GM23248 (cell line): ENCODE measurements around the gene PARP9. TPM values are rescaled to one million over a fixed set of nuclear protein-coding genes. Genes with fewer than 3 reads are reported as not detected.

ENCODE experiments used
- DNase-seq: peaks from one replicate; pipeline ENCODE4 v3.0.0-alpha.2; 2015
- H2AFZ ChIP-seq: fragments of 200-600 bp; sonication (generic); 2 replicates; pipeline ENCODE4 v1.6.1; 2016; ENCODE audit warnings: antibody characterized with exemption
- H3F3A ChIP-seq: fragments of 200-600 bp; sonication (generic); 2 replicates; pipeline ENCODE4 v1.6.1; 2016; ENCODE audit warnings: mild to moderate bottlenecking, antibody characterized with exemption, mixed run types; ENCODE audit not compliant: insufficient read depth
- H3K27ac ChIP-seq: fragments of 200-600 bp; sonication (generic); 2 replicates; pipeline ENCODE4 v1.5.1; 2016; ENCODE audit warnings: mild to moderate bottlenecking
- H3K27me3 ChIP-seq: fragments of 200-600 bp; sonication (generic); replicated peaks from 2 replicates; pipeline ENCODE4 v1.6.1; 2016; ENCODE audit warnings: mild to moderate bottlenecking; ENCODE audit not compliant: insufficient read depth
- H3K36me3 ChIP-seq: fragments of 200-600 bp; sonication (generic); 2 replicates; pipeline ENCODE4 v1.6.1; 2016; ENCODE audit warnings: low read depth, mild to moderate bottlenecking
- H3K4me1 ChIP-seq: fragments of 200-600 bp; sonication (generic); 2 replicates; pipeline ENCODE4 v1.6.1; 2016; ENCODE audit warnings: mild to moderate bottlenecking; ENCODE audit not compliant: insufficient read depth
- H3K4me2 ChIP-seq: fragments of 200-600 bp; sonication (generic); one replicate; pipeline ENCODE4 v1.6.1; 2016; ENCODE audit warnings: mild to moderate bottlenecking; ENCODE audit not compliant: unreplicated experiment
- H3K4me3 ChIP-seq: fragments of 200-600 bp; sonication (generic); 2 replicates; pipeline ENCODE4 v1.5.1; 2016; ENCODE audit warnings: mild to moderate bottlenecking
- H3K79me2 ChIP-seq: fragments of 200-600 bp; sonication (generic); 2 replicates; pipeline ENCODE4 v1.6.1; 2016; ENCODE audit warnings: mild to moderate bottlenecking; ENCODE audit not compliant: insufficient read depth
- H3K9ac ChIP-seq: fragments of 200-600 bp; sonication (generic); 2 replicates; pipeline ENCODE4 v1.6.1; 2016; ENCODE audit warnings: mild to moderate bottlenecking
- H3K9me2 ChIP-seq: fragments of 200-600 bp; sonication (generic); 2 replicates; pipeline ENCODE4 v1.6.1; 2016; ENCODE audit warnings: mixed run types, mild to moderate bottlenecking, moderate library complexity; ENCODE audit not compliant: insufficient read depth
- H3K9me3 ChIP-seq: fragments of 200-600 bp; sonication (generic); one replicate; pipeline ENCODE4 v1.6.1; 2017; ENCODE audit warnings: low read depth
- H4K20me1 ChIP-seq: fragments of 200-600 bp; sonication (generic); 2 replicates; pipeline ENCODE4 v1.6.0; 2016; ENCODE audit not compliant: insufficient read depth
- EZH2 ChIP-seq: fragments of 200-600 bp; sonication (generic); IDR thresholded peaks from 2 replicates; pipeline ENCODE4 v1.6.1; 2018; ENCODE audit warnings: antibody characterized with exemption, mild to moderate bottlenecking; ENCODE audit not compliant: insufficient read depth, poor library complexity, severe bottlenecking
- EZH2phosphoT487 ChIP-seq: fragments of 200-600 bp; sonication (generic); IDR thresholded peaks from 2 replicates; pipeline ENCODE4 v1.6.1; 2018; ENCODE audit warnings: antibody characterized with exemption, moderate library complexity, mild to moderate bottlenecking, low read depth; ENCODE audit not compliant: insufficient read depth
- whole genome bisulfite sequencing, 2 experiments: methylation state at CpG; one replicate each; pipeline ENCODE4 v1.1.6; 2015 to 2017; ENCODE audit warnings: low lambda C conversion rate in 2 of 2, low coverage in 1 of 2; ENCODE audit errors: missing lambda C conversion rate in 2 of 2; 5-methylcytosine and 5-hydroxymethylcytosine counted together
- in situ Hi-C: fragments of 300-500 bp; cut with MboI; formaldehyde crosslinking; loops from 2 replicates; pipeline ENCODE4 v1.15.0; 2020
- polyA plus RNA-seq: library from polyadenylated mRNA; unstranded; fragments of >200 nt; fragmentation: Nextera tagmentation; extraction: Ambion mirVana; gene quantifications from 2 replicates; pipeline ENCODE4 v1.2.1, GENCODE V29; 2016
- total RNA-seq: library from RNA; depleted of rRNA; stranded (reverse); fragments of >200 nt; shearing (Covaris generic); gene quantifications from 2 replicates; pipeline ENCODE4 v1.2.3, GENCODE V29; 2014

PARP9 gene
- total and polyA plus RNA-seq, 2 experiments from 2014 or later = 13.7 to 16.4 TPM

- Histone ChIP-seq H3K27ac (no peak overlapping the region), H2AFZ (no peak overlapping the region), H3F3A (no peaks in the 10 kb centered on the region), H3K9ac (no peak overlapping the region), H4K20me1 (no peaks in the 10 kb centered on the region), H3K9me2 (no peaks in the 10 kb centered on the region), H3K4me3 (no peak overlapping the region), H3K27me3 (no peaks in the 10 kb centered on the region), H3K36me3 (no peaks in the 10 kb centered on the region), H3K4me2 (no peak overlapping the region), H3K4me1 (no peaks in the 10 kb centered on the region), H3K79me2 (no peaks in the 10 kb centered on the region), H3K9me3 (no peaks in the 10 kb centered on the region)
- WGBS, 2 experiments = 50 to 72% methylated on average over 1 of the region's 1 CpG
- DNase-seq = no peak
- in situ Hi-C loops = no loop called here
- TF ChIP-seq EZH2phosphoT487 (no peak), EZH2 (no peak)
These were observed 22.0 kb upstream of the PARP9 start for GRCh38 chr3:122586098-122586497.

GRCh38 chr3:122582390-122582789, 18.3 kb upstream of the PARP9 start:
- in situ Hi-C loops = no loop called here
- Histone ChIP-seq H3K4me3 (no peak overlapping the region), H3K4me1 (no peaks in the 10 kb centered on the region), H4K20me1 (no peaks in the 10 kb centered on the region), H3K36me3 (no peaks in the 10 kb centered on the region), H3F3A (no peaks in the 10 kb centered on the region), H3K9ac (no peak overlapping the region), H3K9me2 (no peaks in the 10 kb centered on the region), H3K9me3 (no peaks in the 10 kb centered on the region), H3K4me2 (no peak overlapping the region), H3K27ac (no peak overlapping the region), H2AFZ (no peak overlapping the region), H3K79me2 (no peaks in the 10 kb centered on the region), H3K27me3 (no peaks in the 10 kb centered on the region)
- no peak for TF ChIP-seq EZH2
- no peak for TF ChIP-seq EZH2phosphoT487
- DNase-seq = peak; percentile 7
- WGBS, 2 experiments = 79 to 88% methylated on average over 1 of the region's 1 CpG

GRCh38 chr3:122581622-122582021, 17.5 kb upstream of the PARP9 start:
- 87 to 94% methylated on average over 2 of the region's 2 CpGs for WGBS, 2 experiments
- Histone ChIP-seq H3K27ac (no peak overlapping the region), H3K9me3 (no peaks in the 10 kb centered on the region), H3K27me3 (no peaks in the 10 kb centered on the region), H3K4me2 (no peak overlapping the region), H3K36me3 (no peaks in the 10 kb centered on the region), H3K4me1 (no peaks in the 10 kb centered on the region), H3K9me2 (no peaks in the 10 kb centered on the region), H2AFZ (no peak overlapping the region), H3K4me3 (no peak overlapping the region), H3K79me2 (no peaks in the 10 kb centered on the region), H3K9ac (no peak overlapping the region), H3F3A (no peaks in the 10 kb centered on the region), H4K20me1 (no peaks in the 10 kb centered on the region)
- TF ChIP-seq EZH2phosphoT487 (no peak), EZH2 (no peak)
- DNase-seq = no peak
- in situ Hi-C loops = no loop called here

GRCh38 chr3:122580470-122580869, 16.4 kb upstream of the PARP9 start:
- Histone ChIP-seq H3K36me3 (no peaks in the 10 kb centered on the region), H3K27me3 (no peaks in the 10 kb centered on the region), H3K9me3 (no peaks in the 10 kb centered on the region), H2AFZ (no peak overlapping the region), H3K27ac (no peak overlapping the region), H3K9ac (no peak overlapping the region), H3K4me3 (no peak overlapping the region), H3K9me2 (no peaks in the 10 kb centered on the region), H3F3A (no peaks in the 10 kb centered on the region), H3K4me1 (no peaks in the 10 kb centered on the region), H3K79me2 (no peaks in the 10 kb centered on the region), H4K20me1 (no peaks in the 10 kb centered on the region), H3K4me2 (no peak overlapping the region)
- 53 to 64% methylated on average over 3 of the region's 3 CpGs for WGBS, 2 experiments
- no peak for TF ChIP-seq EZH2
- no peak for TF ChIP-seq EZH2phosphoT487
- in situ Hi-C loops = no loop called here
- DNase-seq = no peak
